Lower lobe of right lung (tissue), 2 donors: ENCODE measurements around the gene COL4A2. TPM values are rescaled to one million over a fixed set of nuclear protein-coding genes. Genes with fewer than 3 reads are reported as not detected.
A peak's percentile ranks its signal among the peaks of the same experiment; 100 is the strongest.

Experiments used
- ATAC-seq, 2 donors: fragments of 200-7000 bp; cut with Tn5 transposase; one replicate each; pipeline ENCODE4 v1.9.1; 2020 to 2022; ENCODE audit warnings: mild to moderate bottlenecking in 2 of 2, moderate library complexity in 2 of 2
- DNase-seq: peaks from one replicate; pipeline ENCODE4 v3.0.0-alpha.2; 2020
- H3K27ac ChIP-seq: fragments of 200-600 bp; one replicate; pipeline ENCODE4 v1.8.0; 2022
- H3K27me3 ChIP-seq: fragments of 200-600 bp; one replicate; pipeline ENCODE4 v1.8.0; 2022; ENCODE audit warnings: low read depth
- H3K36me3 ChIP-seq: fragments of 200-600 bp; one replicate; pipeline ENCODE4 v1.8.0; 2022; ENCODE audit warnings: mild to moderate bottlenecking
- H3K4me1 ChIP-seq: fragments of 200-600 bp; one replicate; pipeline ENCODE4 v1.8.0; 2022
- H3K4me3 ChIP-seq: fragments of 200-600 bp; one replicate; pipeline ENCODE4 v1.8.0; 2022; ENCODE audit warnings: mild to moderate bottlenecking
- H3K9me3 ChIP-seq: fragments of 200-600 bp; one replicate; pipeline ENCODE4 v1.8.0; 2022
- CTCF ChIP-seq: fragments of 200-600 bp; IDR thresholded peaks from one replicate; pipeline ENCODE4 v1.8.0; 2022; ENCODE audit warnings: antibody characterized with exemption, mild to moderate bottlenecking
- intact Hi-C: fragments of 100-400 bp; cut with DNase I; formaldehyde crosslinking; loops from one replicate; pipeline ENCODE4 v1.11.0; 2022
- total RNA-seq: library from RNA; stranded (reverse); fragmentation: NEBNext Ultra II Directional; extraction: Animal tissue kit (Norgen Biotek cat#: 25700); gene quantifications from one replicate; pipeline ENCODE4 v1.2.1, GENCODE V29; 2021
- donor health status: DM: no; HTN: yes; CAD: no; lungs with severe emphysema.

The COL4A2 gene
- total RNA-seq, 1 donor from 2014 or later, result 185 TPM

DNA sequence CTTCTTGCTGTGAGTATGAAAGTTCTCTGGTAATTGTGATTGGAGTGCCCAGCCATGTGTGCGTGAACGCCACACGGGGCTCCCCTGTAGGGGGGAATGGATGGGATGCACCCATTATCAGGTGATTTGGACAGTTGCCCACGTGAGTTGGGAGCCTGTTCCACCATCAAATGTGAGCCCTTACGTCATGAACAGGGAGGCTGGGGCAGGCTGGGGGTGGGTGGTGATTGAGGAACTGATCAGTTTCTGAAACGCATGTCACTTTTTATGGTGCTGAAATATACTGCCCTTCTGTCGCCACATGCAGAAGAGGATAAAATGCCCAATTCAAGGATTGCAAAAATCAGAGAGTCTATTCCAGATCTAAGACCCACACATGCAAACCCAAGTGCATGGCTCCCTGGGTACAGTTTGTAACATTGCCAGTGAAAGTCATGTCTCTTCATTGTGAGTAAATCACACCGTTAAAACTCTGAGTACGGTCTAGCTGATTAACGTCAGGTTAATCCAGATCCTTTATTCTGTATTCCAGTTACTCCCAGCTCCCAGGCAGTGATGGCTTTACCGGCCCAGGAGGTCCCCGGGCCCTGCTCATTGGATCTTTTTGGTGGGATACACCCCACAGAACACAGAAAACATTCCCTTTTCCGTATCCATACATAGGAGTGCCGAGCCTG is 164.2 kb downstream of the COL4A2 start:
- intact Hi-C loops, result no loop called here
- H3K36me3 ChIP-seq, result peaks cover 94% of the 10 kb centered on the region
- no peak for TF ChIP-seq CTCF
- peak in 1 of 2 donors; percentile 22 for ATAC-seq
- no peaks in the 10 kb centered on the region for H3K27me3 ChIP-seq
- H3K4me1 ChIP-seq, result peaks cover 11% of the 10 kb centered on the region
- peak; percentile 64 for DNase-seq
- H3K27ac ChIP-seq, result peak overlapping the region; percentile 8
- H3K9me3 ChIP-seq, result no peaks in the 10 kb centered on the region
- H3K4me3 ChIP-seq, result no peak overlapping the region

- no peak overlapping the region for H3K4me3 ChIP-seq
- ATAC-seq, result peak; percentile 58 to 79
- H3K27ac ChIP-seq, result no peak overlapping the region
- no peak for TF ChIP-seq CTCF
- H3K9me3 ChIP-seq, result no peaks in the 10 kb centered on the region
- H3K36me3 ChIP-seq, result peaks cover 91% of the 10 kb centered on the region
- intact Hi-C loops, result no loop called here
- DNase-seq, result peak; percentile 68
- H3K27me3 ChIP-seq, result no peaks in the 10 kb centered on the region
- H3K4me1 ChIP-seq, result peaks cover 11% of the 10 kb centered on the region
These were observed 164.7 kb downstream of the COL4A2 start for GRCh38 chr13:110471833-110472162.

- ATAC-seq (no peak), DNase-seq (peak; percentile 44)
- no peaks in the 10 kb centered on the region for H3K9me3 ChIP-seq
- H3K27ac ChIP-seq, result no peak overlapping the region
- no peaks in the 10 kb centered on the region for H3K27me3 ChIP-seq
- H3K36me3 ChIP-seq, result peaks cover 82% of the 10 kb centered on the region
- no peak for TF ChIP-seq CTCF
- intact Hi-C loops, result no loop called here
- H3K4me1 ChIP-seq, result peaks cover 11% of the 10 kb centered on the region
- no peak overlapping the region for H3K4me3 ChIP-seq
These were observed 165.9 kb downstream of the COL4A2 start for GRCh38 chr13:110472904-110473563.

DNA sequence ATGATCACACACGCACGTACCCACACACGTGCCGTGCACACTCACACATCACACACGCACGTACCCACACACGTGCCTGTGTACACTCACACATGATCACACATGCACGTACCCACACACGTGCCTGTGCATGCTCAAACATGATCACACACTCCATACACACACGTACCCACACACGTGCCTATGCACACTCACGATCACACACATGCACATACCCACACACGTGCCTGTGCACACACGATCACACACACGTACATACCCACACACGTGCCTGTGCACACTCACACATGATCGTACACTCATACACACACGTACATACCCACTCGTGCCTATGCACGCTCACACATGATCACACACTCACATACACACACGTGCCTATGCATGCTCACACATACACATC is 167.6 kb downstream of the COL4A2 start:
- intact Hi-C loops, result no loop called here
- H3K27ac ChIP-seq, result no peak overlapping the region
- no peak overlapping the region for H3K4me3 ChIP-seq
- ATAC-seq, result peak in 1 of 2 donors; percentile 16
- no peak for TF ChIP-seq CTCF
- peaks cover 21% of the 10 kb centered on the region for H3K4me1 ChIP-seq
- DNase-seq, result peak; percentile 17
- peaks cover 80% of the 10 kb centered on the region for H3K36me3 ChIP-seq
- no peaks in the 10 kb centered on the region for H3K9me3 ChIP-seq
- no peaks in the 10 kb centered on the region for H3K27me3 ChIP-seq

DNA sequence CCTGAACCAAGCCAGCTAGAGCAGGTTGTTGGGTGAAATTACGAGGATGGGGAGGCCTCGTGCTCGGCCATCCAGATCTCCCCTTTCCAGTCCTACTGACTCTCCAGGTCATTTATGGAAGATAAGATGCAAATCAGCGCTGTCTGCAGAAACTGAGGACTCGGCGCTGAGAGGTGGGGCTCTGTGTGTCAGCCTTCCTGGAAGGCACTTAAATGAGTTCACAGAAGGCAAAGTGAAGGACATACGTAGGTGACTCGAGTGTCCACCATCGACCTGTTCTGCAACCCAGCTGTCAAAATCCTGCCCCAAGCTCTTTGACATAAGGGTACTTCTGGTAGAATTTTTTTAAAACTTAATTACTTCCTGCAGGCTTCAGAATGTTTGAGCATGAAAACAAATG is 168.0 kb downstream of the COL4A2 start:
- no peak overlapping the region for H3K27ac ChIP-seq
- ATAC-seq (peak; percentile 74 to 88), DNase-seq (peak; percentile 62)
- H3K36me3 ChIP-seq, result peaks cover 81% of the 10 kb centered on the region
- peak overlapping the region; percentile 27 for H3K4me3 ChIP-seq
- intact Hi-C loops, result no loop called here
- H3K9me3 ChIP-seq, result no peaks in the 10 kb centered on the region
- no peaks in the 10 kb centered on the region for H3K27me3 ChIP-seq
- TF ChIP-seq CTCF, result no peak
- H3K4me1 ChIP-seq, result peaks cover 21% of the 10 kb centered on the region
